Esophagus muscularis mucosa (tissue), 4 donors: Measurements from ENCODE around the gene SPANXA1.
"Not testable (repeated sequence)": the region's sequence is repeated elsewhere in the genome, so short reads cannot be mapped to it uniquely, and the experiment has no call there.

Experiments
- CTCF ChIP-seq, 3 experiments: fragments of 200-600 bp in 2 of 3; fragments of 450-650 bp in 1 of 3; sonication (generic) in 2 of 3; IDR thresholded peaks; one replicate each; pipeline ENCODE4 v1.5.1; 2017 to 2019; ENCODE audit warnings: antibody characterized with exemption in 3 of 3, mild to moderate bottlenecking in 2 of 3, moderate library complexity in 1 of 3
- EP300 ChIP-seq: sonication (generic); formaldehyde crosslinking; IDR thresholded peaks from one replicate; pipeline ENCODE4 v1.6.1; 2017; ENCODE audit warnings: antibody characterized with exemption
- POLR2AphosphoS5 ChIP-seq, 2 donors: sonication (generic); formaldehyde crosslinking; IDR thresholded peaks; one replicate each; pipeline ENCODE4 v1.6.1; 2017; ENCODE audit warnings: antibody characterized with exemption in 2 of 2

GRCh38 chrX:141584638-141585037 is at the start of gene SPANXA1:
- not testable (repeated sequence) for TF ChIP-seq POLR2AphosphoS5 (IDR thresholded peaks at IDR 0.05); EP300; CTCF (IDR thresholded peaks at IDR 0.05)
